Measurements from ENCODE around the gene RAB3IP. TPM values are rescaled to one million over a fixed set of nuclear protein-coding genes. Genes with fewer than 3 reads are reported as not detected.

Gene RAB3IP
- total and polyA plus RNA-seq, 10 of the 15 experiments (the other 5 are each of a cell fraction or from before 2014, with no cell fraction given), result 18.8 to 53.6 (median 28.7) TPM

GRCh38 chr12:69698054-69698453 is 40.6 kb upstream of the RAB3IP start:
- Histone ChIP-seq H2AFZ (ENCODE audit: control insufficient read depth, low read depth, low read length) (no peak overlapping the region), H3K4me2 (ENCODE audit: control insufficient read depth, insufficient read depth) (no peak overlapping the region), H4K20me1 (ENCODE audit: control insufficient read depth, insufficient read depth) (no peaks in the 10 kb centered on the region), H3K4me3 (no peak overlapping the region), H3K9me3 (replicated peaks; ENCODE audit: control insufficient read depth, insufficient read depth, low read length) (no peaks in the 10 kb centered on the region), H3K27ac (ENCODE audit: control insufficient read depth, insufficient read depth) (no peak overlapping the region), H3K9ac (ENCODE audit: control insufficient read depth, insufficient read depth, low read length) (no peak overlapping the region), H3K4me1 (ENCODE audit: control insufficient read depth, insufficient read depth, low read length) (no peaks in the 10 kb centered on the region), H3K27me3 (replicated peaks in 1 of 2; ENCODE audit: control insufficient read depth in 2 of 2, insufficient read depth in 2 of 2, low read length in 1 of 2) (peaks cover 0 to 1% of the 10 kb centered on the region in 2 experiments; a peak in 1 of 4 replicates), H3K79me2 (ENCODE audit: control insufficient read depth, insufficient read depth, low read length) (no peaks in the 10 kb centered on the region), H3K36me3 (ENCODE audit: control insufficient read depth in 2 of 2, insufficient read depth in 2 of 2, low read length in 1 of 2) (no peaks in the 10 kb centered on the region)
- CTCF ChIA-PET, result no interaction called here
- ATAC-seq (no peak), DNase-seq (ENCODE audit: low read depth, low spot score) (no peak), FAIRE-seq (no peak)
- RAD21 ChIA-PET (ENCODE audit: unreplicated experiment), result interaction anchor here (0.5 kb wide), 1 partner anchor 341 kb away, joined by 6 read pairs; no protein-coding TSS in a partner anchor
- whole genome bisulfite sequencing (ENCODE audit: insufficient coverage, insufficient replicate concordance, low lambda C conversion rate, missing lambda C conversion rate), result 39% methylated on average over 2 of the region's 2 CpGs
- in situ Hi-C loops (cut with MboI), result no loop called here
- no TSS peak for BruUV-seq (replicated peaks)
- intact Hi-C loops (cut with micrococcal nuclease; ENCODE audit: unreplicated experiment), result no loop called here
- POLR2A ChIA-PET, result no interaction called here
- SMC1A ChIA-PET (ENCODE audit: uncharacterized antibody, unreplicated experiment), result no interaction called here
- TF ChIP-seq NFYA (IDR thresholded peaks at IDR 0.05; ENCODE audit: borderline replicate concordance, low read depth, low read length) (no peak), CHD1 (IDR thresholded peaks at IDR 0.05; ENCODE audit: low read depth, low read length) (no peak), BHLHE40 (IDR thresholded peaks at IDR 0.05; ENCODE audit: borderline replicate concordance in 1 of 2, low read depth in 2 of 2, low read length in 1 of 2) (no peak), ZBTB40 (IDR thresholded peaks at IDR 0.05; ENCODE audit: borderline replicate concordance) (no peak), NRF1 (conservative IDR thresholded peaks at IDR 0.05; ENCODE audit: low read depth, low read length) (no peak), POLR2AphosphoS2 (IDR thresholded peaks at IDR 0.05; ENCODE audit: low read depth, low read length) (no peak), ZSCAN29 (IDR thresholded peaks at IDR 0.05) (no peak), ZNF207 (IDR thresholded peaks at IDR 0.05; ENCODE audit: borderline replicate concordance) (no peak), RAD51 (IDR thresholded peaks at IDR 0.05) (no peak), CBFB (IDR thresholded peaks at IDR 0.05; ENCODE audit: low read depth) (no peak), ZNF622 (IDR thresholded peaks at IDR 0.05) (no peak), RCOR1 (conservative IDR thresholded peaks at IDR 0.05; ENCODE audit: low read depth, low read length) (no peak), SKIL (IDR thresholded peaks at IDR 0.05; ENCODE audit: low read depth, poor library complexity, severe bottlenecking) (no peak), GABPA (IDR thresholded peaks at IDR 0.05; ENCODE audit: low read depth) (no peak), PAX5 (IDR thresholded peaks at IDR 0.05; ENCODE audit: borderline replicate concordance, low read depth, low read length) (no peak), POU2F2 (IDR thresholded peaks at IDR 0.05; ENCODE audit: borderline replicate concordance, low read depth, low read length) (no peak), ZNF384 (IDR thresholded peaks at IDR 0.05; ENCODE audit: borderline replicate concordance, low read depth, low read length) (no peak)
